H1 (cell line): Measurements from ENCODE around the gene ZDHHC1. TPM values are rescaled to one million over a fixed set of nuclear protein-coding genes. Genes with fewer than 3 reads are reported as not detected.

Experiments used
- CBX8 ChIP-seq: fragments of 300-800, 300-1000 bp; sonication (generic); IDR thresholded peaks from 2 replicates; pipeline ENCODE4 v1.7.1; 2016; ENCODE audit warnings: low read depth, low read length, borderline replicate concordance
- CREB1 ChIP-seq: IDR thresholded peaks from 2 replicates; pipeline ENCODE4 v1.6.1; 2012; ENCODE audit warnings: inconsistent platforms
- KDM1A ChIP-seq: fragments of 200-600, 300-600 bp; sonication (generic); IDR thresholded peaks from 2 replicates; pipeline ENCODE4 v1.7.1; 2016; ENCODE audit warnings: mild to moderate bottlenecking, low read length, borderline replicate concordance
- KDM5A ChIP-seq: fragments of 200-600 bp; IDR thresholded peaks from 2 replicates; pipeline ENCODE4 v1.7.1; 2012; ENCODE audit warnings: mild to moderate bottlenecking, low read length, inconsistent platforms, mixed read lengths
- SIN3A ChIP-seq, 2 experiments: IDR thresholded peaks in 1 of 2; conservative IDR thresholded peaks in 1 of 2; 2 replicates each; pipeline ENCODE4 v1.6.1; 2011 to 2012; ENCODE audit warnings: low read length in 2 of 2, improper control_type of control experiment in 1 of 2, low read depth in 1 of 2, mild to moderate bottlenecking in 1 of 2
- polyA plus RNA-seq, 7 experiments: library from polyadenylated mRNA; depleted of rRNA in 3 of 7; stranded (reverse) in 5 of 7; unstranded in 2 of 7; fragments of >200 nt in 5 of 7; fragments of 200-250 nt in 2 of 7; gene quantifications; 1 replicate in 5 of 7; 2 replicates in 1 of 7; 4 replicates in 1 of 7; pipeline versions ENCODE4 v1.2.1 to v1.2.3, GENCODE V29; 2011 to 2013; ENCODE audit warnings: missing spikeins in 2 of 7, mixed read lengths in 2 of 7
- total RNA-seq: library from RNA; stranded (reverse); fragmentation: NEBNext Ultra II Directional; extraction: Animal tissue kit (Norgen Biotek cat#: 25700); gene quantifications from 2 replicates; pipeline ENCODE4 v1.2.1, GENCODE V29; 2021
- TF ChIP-seq, protein P1 (sequence below): IDR thresholded peaks from 2 replicates; pipeline ENCODE4 v1.6.1; 2011; ENCODE audit warnings: low read length, improper control_type of control experiment

Gene ZDHHC1
- total and polyA plus RNA-seq, 2 of the 8 experiments (the other 6 are each of a cell fraction or from before 2014, with no cell fraction given) = 3.1 to 4.9 TPM

DNA sequence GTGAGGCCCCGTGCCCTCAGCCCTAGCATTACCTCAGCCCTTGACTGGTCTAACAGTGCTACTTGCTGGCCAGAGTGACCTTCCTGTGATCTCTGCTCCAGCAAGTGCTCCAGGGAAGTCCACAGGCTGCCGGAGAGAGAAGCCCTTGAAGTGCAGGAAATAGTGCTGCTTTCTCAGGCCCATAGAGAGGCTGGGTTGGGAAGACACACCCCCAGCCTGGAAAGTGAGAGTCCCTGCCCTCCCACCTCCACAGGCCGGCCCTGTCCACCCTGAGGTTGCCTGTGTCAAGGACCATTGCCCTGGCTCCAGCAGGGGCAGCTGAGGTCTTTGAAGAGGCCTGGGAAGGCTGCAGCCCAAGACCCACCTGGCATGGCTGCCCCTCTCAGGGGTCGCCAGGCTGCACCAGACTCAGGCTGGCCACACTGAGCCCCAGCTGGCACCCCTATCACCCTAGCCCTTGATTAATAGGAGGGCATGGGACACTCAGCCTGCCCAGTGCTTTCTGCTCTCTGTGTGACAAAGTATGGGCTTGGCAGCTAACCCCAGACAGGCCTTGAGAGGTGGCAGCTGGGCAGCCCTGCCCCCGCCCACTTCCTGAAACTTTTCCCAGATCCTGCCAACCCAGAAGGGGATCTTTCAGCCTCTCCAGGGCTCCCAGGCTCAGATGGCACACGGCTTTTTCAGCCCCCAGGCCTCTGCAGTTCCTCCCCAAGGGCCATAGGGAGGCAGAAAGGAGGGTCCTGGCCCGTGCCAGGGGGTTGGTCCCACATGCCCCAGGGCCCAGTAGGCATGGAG is 43.0 kb upstream of the ZDHHC1 start (continued):
- TF ChIP-seq SIN3A (conservative IDR thresholded peaks at IDR 0.05 in 1 of 2, IDR thresholded peaks at IDR 0.05 in 1 of 2; ENCODE audit: low read depth in 1 of 2, low read length in 2 of 2) (no peak), CREB1 (no peak), CBX8 (no peak), KDM5A (no peak), KDM1A (no peak)
- TF ChIP-seq, protein P1, sequence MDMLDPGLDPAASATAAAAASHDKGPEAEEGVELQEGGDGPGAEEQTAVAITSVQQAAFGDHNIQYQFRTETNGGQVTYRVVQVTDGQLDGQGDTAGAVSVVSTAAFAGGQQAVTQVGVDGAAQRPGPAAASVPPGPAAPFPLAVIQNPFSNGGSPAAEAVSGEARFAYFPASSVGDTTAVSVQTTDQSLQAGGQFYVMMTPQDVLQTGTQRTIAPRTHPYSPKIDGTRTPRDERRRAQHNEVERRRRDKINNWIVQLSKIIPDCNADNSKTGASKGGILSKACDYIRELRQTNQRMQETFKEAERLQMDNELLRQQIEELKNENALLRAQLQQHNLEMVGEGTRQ = no peak
